HG03135 (cell line): ENCODE measurements around the gene UNCX.
"Not testable (repeated sequence)": the region's sequence is repeated elsewhere in the genome, so short reads cannot be mapped to it uniquely, and the experiment has no call there.

ENCODE experiments used
- ATAC-seq: cut with Tn5 transposase; IDR thresholded peaks from one replicate; pipeline ENCODE4 v1.9.1; 2021; ENCODE audit warnings: mild to moderate bottlenecking, moderate library complexity; ENCODE audit not compliant: unreplicated experiment

The UNCX gene

GRCh38 chr7:1255080-1255816, 22.6 kb downstream of the UNCX start:
- no peak for ATAC-seq

GRCh38 chr7:1255817-1256340, 23.2 kb downstream of the UNCX start:
- no peak for ATAC-seq

GRCh38 chr7:1256621-1257020, 23.9 kb downstream of the UNCX start:
- no peak for ATAC-seq

GRCh38 chr7:1257221-1257620, 24.5 kb downstream of the UNCX start:
- no peak for ATAC-seq

- no peak for ATAC-seq
Observed at GRCh38 chr7:1257863-1258262, 25.2 kb downstream of the UNCX start.

GRCh38 chr7:1259621-1260243, 27.1 kb downstream of the UNCX start:
- ATAC-seq, result no peak

- ATAC-seq, result no peak
Observed at GRCh38 chr7:1260244-1260635, 27.6 kb downstream of the UNCX start.

- not testable (repeated sequence) for ATAC-seq
Observed at GRCh38 chr7:1261036-1261435, 28.4 kb downstream of the UNCX start.

GRCh38 chr7:1262441-1262840, 29.8 kb downstream of the UNCX start:
- no peak for ATAC-seq

- ATAC-seq, result no peak
Observed at GRCh38 chr7:1263391-1263951, 30.8 kb downstream of the UNCX start.

GRCh38 chr7:1264345-1265280, 31.9 kb downstream of the UNCX start:
- no peak for ATAC-seq

- no peak for ATAC-seq
Observed at GRCh38 chr7:1267016-1267900, 34.6 kb downstream of the UNCX start.

- no peak for ATAC-seq
Observed at GRCh38 chr7:1268076-1268815, 35.6 kb downstream of the UNCX start.

GRCh38 chr7:1268866-1269265, 36.2 kb downstream of the UNCX start:
- no peak for ATAC-seq

GRCh38 chr7:1269336-1269890, 36.7 kb downstream of the UNCX start:
- ATAC-seq, result no peak

GRCh38 chr7:1270181-1270580, 37.5 kb downstream of the UNCX start:
- no peak for ATAC-seq

GRCh38 chr7:1271046-1271445, 38.4 kb downstream of the UNCX start:
- ATAC-seq, result no peak

- no peak for ATAC-seq
Observed at GRCh38 chr7:1271656-1272055, 39.0 kb downstream of the UNCX start.

GRCh38 chr7:1272136-1272535, 39.5 kb downstream of the UNCX start:
- ATAC-seq, result not testable (repeated sequence)
